Osteocyte (in vitro differentiated cells): ENCODE data around the gene DNM3. TPM values are rescaled to one million over a fixed set of nuclear protein-coding genes. Genes with fewer than 3 reads are reported as not detected.

Experiments
- DNase-seq: peaks from one replicate; pipeline ENCODE4 v3.0.0; 2021; ENCODE audit warnings: mixed read lengths; ENCODE audit not compliant: unreplicated experiment; ENCODE audit errors: extremely low spot score
- H3K27ac Mint-ChIP-seq: one replicate; pipeline ENCODE4 v1.8.0; 2021; ENCODE audit warnings: mild to moderate bottlenecking, mixed read lengths; ENCODE audit not compliant: unreplicated experiment
- H3K27me3 Mint-ChIP-seq: one replicate; pipeline ENCODE4 v1.8.0; 2021; ENCODE audit warnings: mixed read lengths; ENCODE audit not compliant: unreplicated experiment
- H3K36me3 Mint-ChIP-seq: one replicate; pipeline ENCODE4 v1.8.0; 2021; ENCODE audit warnings: mixed read lengths; ENCODE audit not compliant: unreplicated experiment
- H3K4me1 Mint-ChIP-seq: one replicate; pipeline ENCODE4 v1.8.0; 2021; ENCODE audit warnings: mixed read lengths; ENCODE audit not compliant: unreplicated experiment
- H3K4me3 Mint-ChIP-seq: one replicate; pipeline ENCODE4 v1.8.0; 2021; ENCODE audit warnings: mild to moderate bottlenecking, moderate library complexity, mixed read lengths; ENCODE audit not compliant: unreplicated experiment
- H3K9me3 Mint-ChIP-seq: one replicate; pipeline ENCODE4 v1.8.0; 2021; ENCODE audit warnings: mixed read lengths; ENCODE audit not compliant: unreplicated experiment
- CTCF ChIP-seq: fragments of 200-600 bp; sonication (generic); IDR thresholded peaks from 2 replicates; pipeline ENCODE4 v1.5.0; 2021; ENCODE audit warnings: antibody characterized with exemption, mild to moderate bottlenecking, moderate library complexity
- total RNA-seq: library from RNA; stranded (reverse); gene quantifications from 2 replicates; pipeline ENCODE4 v1.2.1, GENCODE V29; 2021

The DNM3 gene
- total RNA-seq, 1 donor from 2014 or later: 3.7 TPM

- no peak for DNase-seq
- H3K36me3 Mint-ChIP-seq: no peaks in the 10 kb centered on the region
- no peak for TF ChIP-seq CTCF
Observed at GRCh38 chr1:171817511-171818265, 23.6 kb upstream of the DNM3 start.

DNA sequence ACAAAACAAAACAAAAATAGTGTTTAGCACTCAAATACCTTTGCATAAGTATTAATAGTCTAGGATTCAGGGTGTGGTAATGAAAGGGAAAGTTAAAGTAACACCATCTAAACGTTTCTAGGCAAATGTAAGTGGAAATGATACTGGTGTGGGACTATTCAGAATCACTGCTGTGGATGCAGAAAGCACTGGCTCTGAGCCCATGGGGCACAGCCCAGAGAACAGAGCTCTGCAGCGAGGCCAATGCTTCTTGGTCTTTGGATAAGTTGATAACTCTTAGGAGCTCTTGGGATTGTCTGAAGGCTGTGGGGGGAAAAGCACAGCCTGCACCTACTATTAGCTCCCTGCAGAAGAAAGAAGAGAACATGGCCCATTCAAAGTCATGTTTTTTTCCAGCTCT is 21.4 kb upstream of the DNM3 start:
- Mint-ChIP-seq H3K9me3 (no peaks in the 10 kb centered on the region), H3K27me3 (peaks cover 6% of the 10 kb centered on the region), H3K27ac (no peak overlapping the region), H3K36me3 (no peaks in the 10 kb centered on the region), H3K4me3 (no peak overlapping the region), H3K4me1 (peaks cover 8% of the 10 kb centered on the region)
- no peak for DNase-seq
- no peak for TF ChIP-seq CTCF

More at GRCh38 chr1:171817511-171818265, 23.6 kb upstream of the DNM3 start:
- peaks cover 5% of the 10 kb centered on the region for H3K27me3 Mint-ChIP-seq
- H3K27ac Mint-ChIP-seq: no peak overlapping the region
- no peak overlapping the region for H3K4me3 Mint-ChIP-seq
- H3K9me3 Mint-ChIP-seq: no peaks in the 10 kb centered on the region
- peaks cover 8% of the 10 kb centered on the region for H3K4me1 Mint-ChIP-seq

GRCh38 chr1:171826973-171827372 is 14.3 kb upstream of the DNM3 start:
- no peak for DNase-seq
- Mint-ChIP-seq H3K4me1 (no peaks in the 10 kb centered on the region), H3K36me3 (no peaks in the 10 kb centered on the region), H3K4me3 (no peak overlapping the region), H3K9me3 (no peaks in the 10 kb centered on the region), H3K27ac (no peak overlapping the region), H3K27me3 (peaks cover 12% of the 10 kb centered on the region)
- TF ChIP-seq CTCF: no peak

- Mint-ChIP-seq H3K36me3 (no peaks in the 10 kb centered on the region), H3K4me1 (no peaks in the 10 kb centered on the region), H3K4me3 (no peak overlapping the region), H3K27ac (no peak overlapping the region), H3K27me3 (peaks cover 6% of the 10 kb centered on the region), H3K9me3 (no peaks in the 10 kb centered on the region)
- TF ChIP-seq CTCF: no peak
- no peak for DNase-seq
Observed at GRCh38 chr1:171828794-171829193, 12.5 kb upstream of the DNM3 start.

DNA sequence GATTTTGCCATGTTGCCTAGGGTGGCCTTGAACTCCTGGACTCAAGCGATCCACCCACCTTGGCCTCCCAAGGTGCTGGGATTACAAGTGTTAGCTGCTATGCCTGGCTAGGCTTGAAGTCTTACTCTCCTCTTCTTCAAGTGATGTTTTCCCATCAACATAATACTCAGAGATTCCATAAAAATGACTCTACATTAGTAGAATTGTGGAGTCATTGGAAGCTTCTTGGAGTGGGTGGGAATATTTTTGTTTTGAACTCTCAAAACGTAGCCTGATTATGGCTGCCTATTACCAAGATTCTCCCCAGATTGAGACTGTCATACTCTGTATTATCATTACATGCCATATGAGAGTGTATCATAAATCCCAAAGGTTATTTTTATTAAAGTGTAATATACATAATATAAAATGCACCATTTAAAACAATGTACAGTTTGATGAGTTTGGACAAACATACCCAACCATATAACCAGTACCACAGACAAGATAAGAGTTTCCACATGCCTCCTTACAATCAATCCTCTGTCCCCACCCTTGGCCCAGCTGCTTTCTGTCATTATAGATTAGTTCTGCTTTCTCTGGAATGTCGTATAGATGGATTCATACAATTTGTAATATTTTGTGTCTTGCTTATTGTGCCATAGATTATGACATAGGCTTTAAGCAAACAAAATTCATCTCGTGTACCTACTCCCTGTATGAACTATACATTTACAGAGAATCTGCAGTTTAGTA is 8.0 kb upstream of the DNM3 start:
- Mint-ChIP-seq H3K36me3 (no peaks in the 10 kb centered on the region), H3K9me3 (no peaks in the 10 kb centered on the region), H3K4me3 (no peak overlapping the region), H3K27me3 (peaks cover 4% of the 10 kb centered on the region), H3K27ac (no peak overlapping the region), H3K4me1 (no peaks in the 10 kb centered on the region)
- no peak for DNase-seq
- TF ChIP-seq CTCF: no peak
